ENCODE data around the gene CREB1. TPM values are rescaled to one million over a fixed set of nuclear protein-coding genes. Genes with fewer than 3 reads are reported as not detected.

The CREB1 gene
- total and polyA plus RNA-seq, 2 donors (not counting 1 experiment from before 2014, with no cell fraction given) = 37.7 to 47.4 TPM

GRCh38 chr2:207565736-207566500, 36.2 kb downstream of the CREB1 start:
- Histone ChIP-seq H3K9me3 (ENCODE audit: control insufficient read depth, insufficient read depth, low read depth, low read length) (no peaks in the 10 kb centered on the region), H3K36me3 (ENCODE audit: control insufficient read depth, insufficient read depth, low read length) (peaks cover 4% of the 10 kb centered on the region), H3K79me2 (ENCODE audit: control insufficient read depth, insufficient read depth, low read length) (no peaks in the 10 kb centered on the region), H4K20me1 (ENCODE audit: control insufficient read depth, extremely low read depth, insufficient read depth, low read length) (no peaks in the 10 kb centered on the region), H3K4me3 (replicated peaks in 1 of 4; ENCODE audit: control extremely low read depth in 1 of 4, insufficient read depth in 1 of 4, low read depth in 3 of 4, low read length in 4 of 4) (no peak overlapping the region), H3K4me1 (ENCODE audit: control insufficient read depth, extremely low read depth, insufficient read depth, low read length) (peaks cover under 1% of the 10 kb centered on the region), H3K27me3 (ENCODE audit: control insufficient read depth, insufficient read depth, low read length) (no peaks in the 10 kb centered on the region), H3K4me2 (ENCODE audit: extremely low read depth, insufficient read depth, low read length) (no peak overlapping the region), H2AFZ (ENCODE audit: low read length) (no peak overlapping the region), H3K27ac (ENCODE audit: insufficient read depth, low read length) (no peak overlapping the region), H3K9ac (ENCODE audit: insufficient read depth, low read length) (no peak overlapping the region)
- no peak for DNase-seq (ENCODE audit: low read depth in 2 of 2)
- no peak for TF ChIP-seq CTCF (conservative IDR thresholded peaks at IDR 0.05 in 1 of 2, IDR thresholded peaks at IDR 0.05 in 1 of 2; ENCODE audit: low read depth in 1 of 2, low read length in 2 of 2)
- TF ChIP-seq EZH2 (IDR thresholded peaks at IDR 0.05; ENCODE audit: low read length, missing control alignments) = no peak

- Histone ChIP-seq H3K9me3 (ENCODE audit: control insufficient read depth, insufficient read depth, low read depth, low read length) (no peaks in the 10 kb centered on the region), H3K27ac (ENCODE audit: insufficient read depth, low read length) (no peak overlapping the region), H2AFZ (ENCODE audit: low read length) (no peak overlapping the region), H3K4me1 (ENCODE audit: control insufficient read depth, extremely low read depth, insufficient read depth, low read length) (no peaks in the 10 kb centered on the region), H3K4me2 (ENCODE audit: extremely low read depth, insufficient read depth, low read length) (no peak overlapping the region), H3K79me2 (ENCODE audit: control insufficient read depth, insufficient read depth, low read length) (no peaks in the 10 kb centered on the region), H3K27me3 (ENCODE audit: control insufficient read depth, insufficient read depth, low read length) (no peaks in the 10 kb centered on the region), H3K9ac (ENCODE audit: insufficient read depth, low read length) (no peak overlapping the region), H3K4me3 (replicated peaks in 1 of 4; ENCODE audit: control extremely low read depth in 1 of 4, insufficient read depth in 1 of 4, low read depth in 3 of 4, low read length in 4 of 4) (no peak overlapping the region), H3K36me3 (ENCODE audit: control insufficient read depth, insufficient read depth, low read length) (peaks cover 3% of the 10 kb centered on the region), H4K20me1 (ENCODE audit: control insufficient read depth, extremely low read depth, insufficient read depth, low read length) (no peaks in the 10 kb centered on the region)
- DNase-seq (ENCODE audit: low read depth in 2 of 2) = no peak
- TF ChIP-seq CTCF (conservative IDR thresholded peaks at IDR 0.05 in 1 of 2, IDR thresholded peaks at IDR 0.05 in 1 of 2; ENCODE audit: low read depth in 1 of 2, low read length in 2 of 2) (no peak), EZH2 (IDR thresholded peaks at IDR 0.05; ENCODE audit: low read length, missing control alignments) (no peak)
These were observed 37.9 kb downstream of the CREB1 start for GRCh38 chr2:207567671-207568070.

GRCh38 chr2:207571370-207571769, 41.6 kb downstream of the CREB1 start:
- TF ChIP-seq EZH2 (IDR thresholded peaks at IDR 0.05; ENCODE audit: low read length, missing control alignments) = no peak
- TF ChIP-seq CTCF (conservative IDR thresholded peaks at IDR 0.05 in 1 of 2, IDR thresholded peaks at IDR 0.05 in 1 of 2; ENCODE audit: low read depth in 1 of 2, low read length in 2 of 2) = no peak
- Histone ChIP-seq H4K20me1 (ENCODE audit: control insufficient read depth, extremely low read depth, insufficient read depth, low read length) (no peaks in the 10 kb centered on the region), H3K9me3 (ENCODE audit: control insufficient read depth, insufficient read depth, low read depth, low read length) (no peaks in the 10 kb centered on the region), H3K4me2 (ENCODE audit: extremely low read depth, insufficient read depth, low read length) (no peak overlapping the region), H3K27ac (ENCODE audit: insufficient read depth, low read length) (no peak overlapping the region), H3K36me3 (ENCODE audit: control insufficient read depth, insufficient read depth, low read length) (peaks cover 3% of the 10 kb centered on the region), H3K4me1 (ENCODE audit: control insufficient read depth, extremely low read depth, insufficient read depth, low read length) (no peaks in the 10 kb centered on the region), H3K4me3 (replicated peaks in 1 of 4; ENCODE audit: control extremely low read depth in 1 of 4, insufficient read depth in 1 of 4, low read depth in 3 of 4, low read length in 4 of 4) (no peak overlapping the region), H2AFZ (ENCODE audit: low read length) (no peak overlapping the region), H3K79me2 (ENCODE audit: control insufficient read depth, insufficient read depth, low read length) (no peaks in the 10 kb centered on the region), H3K27me3 (ENCODE audit: control insufficient read depth, insufficient read depth, low read length) (no peaks in the 10 kb centered on the region), H3K9ac (ENCODE audit: insufficient read depth, low read length) (no peak overlapping the region)
- no peak for DNase-seq (ENCODE audit: low read depth in 2 of 2)
